Neutrophil (primary cell): ENCODE data around the gene CCDC106.

ENCODE experiments used
- H3K27ac ChIP-seq: fragments of 200-600 bp; sonication (generic); 2 replicates; pipeline ENCODE4 v1.5.1; 2016; ENCODE audit warnings: mild to moderate bottlenecking, moderate library complexity
- H3K27me3 ChIP-seq: fragments of 200-600 bp; sonication (generic); 2 replicates; pipeline ENCODE4 v1.6.0; 2016; ENCODE audit warnings: mild to moderate bottlenecking
- H3K36me3 ChIP-seq: fragments of 200-600 bp; sonication (generic); 2 replicates; pipeline ENCODE4 v1.5.1; 2017
- H3K4me1 ChIP-seq, 2 experiments: fragments of 200-600 bp in 1 of 2; sonication (generic) in 1 of 2; 1 replicate in 1 of 2; 2 replicates in 1 of 2; pipeline versions ENCODE4 v1.5.1 to v1.6.1; 2013 to 2016; ENCODE audit warnings: low read depth in 1 of 2, low read length in 1 of 2, mild to moderate bottlenecking in 1 of 2, moderate library complexity in 1 of 2; ENCODE audit not compliant: control insufficient read depth in 1 of 2, insufficient read depth in 1 of 2
- H3K4me3 ChIP-seq, 2 experiments: fragments of 200-600 bp in 1 of 2; sonication (generic) in 1 of 2; 1 replicate in 1 of 2; 2 replicates in 1 of 2; pipeline ENCODE4 v1.5.1; 2013 to 2016; ENCODE audit warnings: low read depth in 1 of 2, low read length in 1 of 2, mild to moderate bottlenecking in 1 of 2, moderate library complexity in 1 of 2
- H3K9me3 ChIP-seq: fragments of 200-600 bp; sonication (generic); 2 replicates; pipeline ENCODE4 v1.5.1; 2016
- TF ChIP-seq, protein P1 (sequence below): fragments of 200-600 bp; sonication (generic); IDR thresholded peaks from 2 replicates; pipeline ENCODE4 v1.5.1; 2016; ENCODE audit warnings: antibody characterized with exemption

CCDC106 gene

DNA sequence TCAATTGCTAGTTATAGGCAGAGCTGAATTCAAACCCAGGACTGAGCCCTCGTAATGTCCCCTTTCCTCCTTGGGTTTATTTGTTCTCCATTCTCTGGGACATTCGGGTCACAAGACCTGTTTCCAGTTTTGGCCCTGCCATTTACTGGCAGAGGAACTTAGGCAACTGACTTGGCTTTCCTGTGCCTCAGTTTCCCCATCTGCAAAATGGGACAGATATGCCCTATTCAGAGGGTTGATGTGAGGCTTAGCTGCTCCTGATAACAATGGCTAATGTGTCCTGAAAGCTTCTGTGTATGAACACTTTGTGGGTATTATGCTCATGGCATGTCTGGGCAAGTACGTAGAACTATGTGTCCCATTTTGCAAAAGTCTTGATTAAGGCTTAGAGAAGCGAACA lies 46.9 kb upstream of the CCDC106 start:
- peaks cover 30 to 40% of the 10 kb centered on the region in 2 experiments for H3K4me1 ChIP-seq
- peaks cover 13% of the 10 kb centered on the region for H3K36me3 ChIP-seq
- H3K27me3 ChIP-seq, result no peaks in the 10 kb centered on the region
- peak overlapping the region; percentile 86 to 89 for H3K4me3 ChIP-seq
- peak overlapping the region; percentile 95 for H3K27ac ChIP-seq
- H3K9me3 ChIP-seq, result no peaks in the 10 kb centered on the region
- TF ChIP-seq, protein P1, sequence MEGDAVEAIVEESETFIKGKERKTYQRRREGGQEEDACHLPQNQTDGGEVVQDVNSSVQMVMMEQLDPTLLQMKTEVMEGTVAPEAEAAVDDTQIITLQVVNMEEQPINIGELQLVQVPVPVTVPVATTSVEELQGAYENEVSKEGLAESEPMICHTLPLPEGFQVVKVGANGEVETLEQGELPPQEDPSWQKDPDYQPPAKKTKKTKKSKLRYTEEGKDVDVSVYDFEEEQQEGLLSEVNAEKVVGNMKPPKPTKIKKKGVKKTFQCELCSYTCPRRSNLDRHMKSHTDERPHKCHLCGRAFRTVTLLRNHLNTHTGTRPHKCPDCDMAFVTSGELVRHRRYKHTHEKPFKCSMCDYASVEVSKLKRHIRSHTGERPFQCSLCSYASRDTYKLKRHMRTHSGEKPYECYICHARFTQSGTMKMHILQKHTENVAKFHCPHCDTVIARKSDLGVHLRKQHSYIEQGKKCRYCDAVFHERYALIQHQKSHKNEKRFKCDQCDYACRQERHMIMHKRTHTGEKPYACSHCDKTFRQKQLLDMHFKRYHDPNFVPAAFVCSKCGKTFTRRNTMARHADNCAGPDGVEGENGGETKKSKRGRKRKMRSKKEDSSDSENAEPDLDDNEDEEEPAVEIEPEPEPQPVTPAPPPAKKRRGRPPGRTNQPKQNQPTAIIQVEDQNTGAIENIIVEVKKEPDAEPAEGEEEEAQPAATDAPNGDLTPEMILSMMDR, result no peak

DNA sequence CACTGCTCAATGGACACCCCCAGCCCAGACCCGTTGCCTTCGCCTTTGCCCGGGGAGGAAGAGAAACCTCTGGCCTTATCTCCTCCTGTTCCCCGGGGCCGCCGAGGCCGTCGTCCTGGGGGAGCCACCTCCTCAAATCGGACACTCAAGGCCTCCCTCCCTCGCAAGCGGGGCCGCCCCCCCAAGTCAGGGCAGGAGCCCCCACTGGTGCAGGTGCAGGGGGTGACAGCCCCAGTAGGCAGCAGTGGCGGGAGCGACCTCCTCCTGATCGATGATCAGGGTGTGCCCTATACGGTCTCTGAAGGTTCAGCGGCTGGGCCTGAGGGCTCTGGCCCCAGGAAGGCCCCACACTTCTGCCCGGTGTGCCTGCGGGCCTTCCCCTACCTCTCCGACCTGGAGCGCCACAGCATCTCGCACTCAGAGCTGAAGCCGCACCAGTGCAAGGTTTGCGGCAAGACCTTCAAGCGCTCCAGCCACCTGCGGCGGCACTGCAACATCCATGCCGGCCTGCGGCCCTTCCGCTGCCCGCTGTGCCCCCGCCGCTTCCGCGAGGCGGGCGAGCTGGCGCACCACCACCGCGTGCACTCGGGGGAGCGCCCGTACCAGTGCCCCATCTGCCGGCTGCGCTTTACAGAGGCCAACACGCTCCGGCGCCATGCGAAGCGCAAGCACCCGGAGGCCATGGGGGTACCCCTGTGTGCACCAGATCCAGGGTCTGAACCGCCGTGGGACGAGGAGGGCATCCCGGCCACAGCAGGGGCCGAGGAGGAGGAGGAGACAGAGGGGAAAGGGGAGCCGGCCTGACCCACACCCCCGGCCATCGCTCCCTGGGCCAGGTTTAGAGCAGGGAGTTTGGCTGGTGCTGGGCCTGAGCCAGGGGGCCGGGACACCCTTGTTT lies 45.7 kb upstream of the CCDC106 start:
- Histone ChIP-seq H3K27ac (peak overlapping the region; percentile 95), H3K9me3 (no peaks in the 10 kb centered on the region), H3K4me3 (no peak overlapping the region), H3K36me3 (peaks cover 8% of the 10 kb centered on the region), H3K4me1 (peaks cover 43 to 51% of the 10 kb centered on the region in 2 experiments), H3K27me3 (no peaks in the 10 kb centered on the region)
- TF ChIP-seq, protein P1, result no peak

DNA sequence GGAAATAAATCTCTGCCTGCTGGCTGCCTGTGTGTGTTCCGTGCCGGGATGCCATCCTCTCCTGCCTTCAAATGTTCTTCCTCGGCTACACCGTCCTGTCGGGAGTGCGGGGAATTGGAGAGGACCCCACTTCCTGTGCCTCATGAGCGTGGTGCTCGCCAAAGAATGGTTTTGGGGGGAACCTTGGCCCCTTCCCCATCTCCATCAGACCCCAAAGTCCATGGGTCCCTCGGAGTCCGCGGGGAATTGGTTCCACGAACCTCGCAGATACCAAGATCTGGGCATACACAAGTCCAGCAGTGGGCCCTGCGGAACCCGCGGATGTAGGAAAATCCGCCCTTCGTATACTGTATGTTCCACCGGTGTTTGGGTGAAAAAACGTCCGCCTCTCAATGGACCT lies 44.9 kb upstream of the CCDC106 start:
- Histone ChIP-seq H3K27ac (no peak overlapping the region), H3K36me3 (peaks cover 8% of the 10 kb centered on the region), H3K9me3 (no peaks in the 10 kb centered on the region), H3K27me3 (no peaks in the 10 kb centered on the region), H3K4me3 (no peak overlapping the region), H3K4me1 (peaks cover 51 to 59% of the 10 kb centered on the region in 2 experiments)
- TF ChIP-seq, protein P1, result no peak

DNA sequence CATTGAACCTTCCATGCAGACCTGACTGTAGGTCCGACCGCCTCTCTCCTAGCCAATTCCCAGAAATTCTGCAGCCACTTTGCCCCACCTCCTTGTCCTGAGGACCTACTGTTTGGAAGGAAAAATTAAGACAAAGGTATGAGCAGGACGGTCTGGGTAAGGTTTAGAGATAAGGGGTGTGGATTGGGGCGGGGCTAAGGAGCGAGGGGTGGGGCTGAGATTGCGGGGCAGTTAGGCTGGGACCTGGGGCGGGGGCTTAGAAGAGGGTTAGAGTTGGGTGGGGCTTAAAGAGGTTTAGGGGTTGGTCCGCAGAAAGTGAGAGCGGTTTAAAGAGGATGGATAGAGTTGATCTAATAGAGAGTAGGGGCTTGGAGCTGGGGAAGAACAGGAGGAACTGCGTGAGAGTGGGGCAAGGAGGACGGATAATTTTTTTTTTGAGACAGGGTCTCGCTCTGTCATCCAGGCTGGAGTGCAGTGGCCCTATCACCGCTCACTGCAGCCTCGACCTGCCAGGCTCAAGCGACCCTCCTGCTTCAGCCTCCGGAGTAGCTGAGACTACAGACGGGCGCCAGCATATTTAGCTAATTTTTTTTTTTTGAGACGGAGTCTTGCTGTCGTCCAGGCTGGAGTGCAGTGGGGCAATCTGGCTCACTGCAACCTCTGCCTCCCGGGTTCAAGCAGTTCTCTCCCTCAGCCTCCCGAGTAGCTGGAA lies 44.3 kb upstream of the CCDC106 start:
- Histone ChIP-seq H3K4me3 (peak overlapping the region in 1 of 2 experiments; percentile 88), H3K4me1 (peaks cover 57 to 65% of the 10 kb centered on the region in 2 experiments), H3K36me3 (peaks cover 8% of the 10 kb centered on the region), H3K27me3 (no peaks in the 10 kb centered on the region), H3K9me3 (no peaks in the 10 kb centered on the region), H3K27ac (peak overlapping the region; percentile 96)
- TF ChIP-seq, protein P1, result no peak

DNA sequence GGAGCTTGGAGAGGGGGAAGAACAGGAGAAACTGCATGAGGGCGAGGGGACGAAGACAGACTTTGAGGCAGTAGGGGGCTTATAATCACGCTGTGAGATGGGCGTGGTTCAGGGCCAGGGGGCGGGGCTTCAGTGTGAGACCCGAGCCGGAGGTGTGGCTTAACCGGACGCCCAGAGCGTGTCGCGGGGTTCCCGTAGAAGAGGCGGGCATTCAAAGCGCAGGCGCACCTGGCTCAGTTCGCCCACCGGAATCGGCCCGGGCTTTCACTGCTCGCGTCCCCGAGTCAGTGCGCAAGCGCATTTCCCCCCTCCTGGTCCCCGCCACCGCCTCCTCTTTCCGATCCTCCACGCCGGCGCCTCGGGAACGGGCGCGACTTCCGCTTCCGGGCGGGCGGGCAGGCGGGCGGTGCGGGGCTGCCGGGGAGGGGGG lies 42.8 kb upstream of the CCDC106 start:
- Histone ChIP-seq H3K27me3 (no peaks in the 10 kb centered on the region), H3K27ac (peak overlapping the region; percentile 96), H3K4me1 (peaks cover 72 to 75% of the 10 kb centered on the region in 2 experiments), H3K36me3 (peaks cover 10% of the 10 kb centered on the region), H3K4me3 (peak overlapping the region; percentile 88 to 92), H3K9me3 (no peaks in the 10 kb centered on the region)
- TF ChIP-seq, protein P1, result peak; percentile 7
